Effector CD8-positive, alpha-beta T cell (primary cell): Measurements from ENCODE around the gene KMT5C.
A peak's percentile ranks its signal among the peaks of the same experiment; 100 is the strongest.

Source experiments
- DNase-seq: peaks from one replicate; lab custom pipeline; 2025; lab: John Stamatoyannopoulos, UW
- total RNA-seq, 4 experiments: gene quantifications; one replicate each; lab custom pipeline; 2026; lab: John Stamatoyannopoulos, UW

The KMT5C gene
- total RNA-seq = 17.9 to 27.6 (median 24.0) reads per million in 4 experiments

GRCh38 chr19:55339105-55339888 lies at the start of gene KMT5C:
Gene KMT5C, plus strand, starts transcription at chr19:55339876. Its CDS starts 2,061 bp downstream, at chr19:55341937.
- DNase-seq = peak; percentile 100

GRCh38 chr19:55297267-55297666 lies 42.4 kb upstream of the KMT5C start:
- no peak for DNase-seq

- DNase-seq = no peak
Observed at GRCh38 chr19:55299991-55300390, 39.7 kb upstream of the KMT5C start.

- no peak for DNase-seq
Observed at GRCh38 chr19:55300886-55301458, 38.7 kb upstream of the KMT5C start.

GRCh38 chr19:55301459-55302317 lies 38.0 kb upstream of the KMT5C start:
- DNase-seq = peak; percentile 96

- no peak for DNase-seq
Observed at GRCh38 chr19:55302318-55302703, 37.4 kb upstream of the KMT5C start.

- DNase-seq = no peak
Observed at GRCh38 chr19:55303477-55303876, 36.2 kb upstream of the KMT5C start.

GRCh38 chr19:55304279-55304978 lies 35.2 kb upstream of the KMT5C start:
- no peak for DNase-seq

- DNase-seq = no peak
Observed at GRCh38 chr19:55304980-55305379, 34.7 kb upstream of the KMT5C start.

- DNase-seq = peak; percentile 38
Observed at GRCh38 chr19:55305491-55305890, 34.2 kb upstream of the KMT5C start.

- DNase-seq = no peak
Observed at GRCh38 chr19:55305983-55306562, 33.6 kb upstream of the KMT5C start.

- DNase-seq = no peak
Observed at GRCh38 chr19:55306712-55307111, 33.0 kb upstream of the KMT5C start.

GRCh38 chr19:55308281-55308680 lies 31.4 kb upstream of the KMT5C start:
- DNase-seq = no peak

GRCh38 chr19:55309448-55309847 lies 30.2 kb upstream of the KMT5C start:
- DNase-seq = no peak

GRCh38 chr19:55310498-55310897 lies 29.2 kb upstream of the KMT5C start:
- DNase-seq = no peak

- no peak for DNase-seq
Observed at GRCh38 chr19:55311397-55311796, 28.3 kb upstream of the KMT5C start.

GRCh38 chr19:55311797-55312196 lies 27.9 kb upstream of the KMT5C start:
- no peak for DNase-seq

GRCh38 chr19:55312621-55313512 lies 26.8 kb upstream of the KMT5C start:
- DNase-seq = no peak

- no peak for DNase-seq
Observed at GRCh38 chr19:55314396-55314795, 25.3 kb upstream of the KMT5C start.

- no peak for DNase-seq
Observed at GRCh38 chr19:55315956-55316525, 23.6 kb upstream of the KMT5C start.
